GM19099 (cell line): ENCODE data around the gene IQGAP3.

Experiments used
- POLR2A ChIP-seq: IDR thresholded peaks from 3 replicates; pipeline ENCODE4 v1.6.1; 2011; ENCODE audit warnings: low read depth; ENCODE audit not compliant: insufficient read length; ENCODE audit errors: extremely low read depth

Gene IQGAP3

GRCh38 chr1:156555715-156556114 lies 16.6 kb downstream of the IQGAP3 start:
- no peak for TF ChIP-seq POLR2A

GRCh38 chr1:156554971-156555370 lies 17.4 kb downstream of the IQGAP3 start:
- no peak for TF ChIP-seq POLR2A

- no peak for TF ChIP-seq POLR2A
These were observed 18.4 kb downstream of the IQGAP3 start for GRCh38 chr1:156553860-156554485.

GRCh38 chr1:156552518-156552917 lies 19.8 kb downstream of the IQGAP3 start:
- TF ChIP-seq POLR2A, result no peak

GRCh38 chr1:156551869-156552268 lies 20.5 kb downstream of the IQGAP3 start:
- TF ChIP-seq POLR2A, result no peak

GRCh38 chr1:156551066-156551643 lies 21.2 kb downstream of the IQGAP3 start:
- no peak for TF ChIP-seq POLR2A

- no peak for TF ChIP-seq POLR2A
These were observed 22.0 kb downstream of the IQGAP3 start for GRCh38 chr1:156550346-156550745.

GRCh38 chr1:156549831-156550230 lies 22.5 kb downstream of the IQGAP3 start:
- TF ChIP-seq POLR2A, result no peak

GRCh38 chr1:156549390-156549789 lies 23.0 kb downstream of the IQGAP3 start:
- TF ChIP-seq POLR2A, result no peak

GRCh38 chr1:156547982-156548381 lies 24.4 kb downstream of the IQGAP3 start:
- no peak for TF ChIP-seq POLR2A

GRCh38 chr1:156547434-156547833 lies 24.9 kb downstream of the IQGAP3 start:
- TF ChIP-seq POLR2A, result no peak

GRCh38 chr1:156546267-156546666 lies 26.1 kb downstream of the IQGAP3 start:
- TF ChIP-seq POLR2A, result no peak

- TF ChIP-seq POLR2A, result no peak
These were observed 27.7 kb downstream of the IQGAP3 start for GRCh38 chr1:156544592-156545102.

GRCh38 chr1:156543066-156543465 lies 29.3 kb downstream of the IQGAP3 start:
- no peak for TF ChIP-seq POLR2A

- no peak for TF ChIP-seq POLR2A
These were observed 31.4 kb downstream of the IQGAP3 start for GRCh38 chr1:156540955-156541354.

- TF ChIP-seq POLR2A, result no peak
These were observed 32.5 kb downstream of the IQGAP3 start for GRCh38 chr1:156539818-156540355.
